H9 (cell line): ENCODE measurements around the gene DACT2. TPM values are rescaled to one million over a fixed set of nuclear protein-coding genes. Genes with fewer than 3 reads are reported as not detected.

Experiments used
- DNase-seq: peaks from one replicate; pipeline ENCODE4 v3.0.0-alpha.2; 2017
- H2AFZ ChIP-seq: one replicate; pipeline ENCODE4 v1.6.1; 2013; ENCODE audit warnings: mild to moderate bottlenecking, low read length, control low read depth, moderate library complexity
- H2AK5ac ChIP-seq: 2 replicates; pipeline ENCODE4 v1.6.1; 2013; ENCODE audit warnings: low read length, control low read depth, mixed read lengths; ENCODE audit not compliant: insufficient read length
- H2BK120ac ChIP-seq: one replicate; pipeline ENCODE4 v1.6.1; 2013; ENCODE audit warnings: low read depth, mild to moderate bottlenecking, low read length, control low read depth, inconsistent platforms; ENCODE audit not compliant: poor library complexity, severe bottlenecking
- H2BK12ac ChIP-seq: 2 replicates; pipeline ENCODE4 v1.6.1; 2013; ENCODE audit warnings: low read length, control low read depth, mixed read lengths, low read depth; ENCODE audit not compliant: insufficient read length
- H2BK15ac ChIP-seq: 2 replicates; pipeline ENCODE4 v1.6.1; 2013; ENCODE audit warnings: low read depth, low read length, control low read depth
- H2BK20ac ChIP-seq: one replicate; pipeline ENCODE4 v1.6.1; 2013; ENCODE audit warnings: low read depth, mild to moderate bottlenecking, low read length, control low read depth, inconsistent platforms; ENCODE audit not compliant: poor library complexity, severe bottlenecking
- H2BK5ac ChIP-seq: 2 replicates; pipeline ENCODE4 v1.6.1; 2013; ENCODE audit warnings: low read length, control low read depth, mixed read lengths; ENCODE audit not compliant: insufficient read length
- H3K14ac ChIP-seq: 2 replicates; pipeline ENCODE4 v1.6.1; 2013; ENCODE audit warnings: low read length, control low read depth; ENCODE audit not compliant: insufficient read depth
- H3K18ac ChIP-seq: 2 replicates; pipeline ENCODE4 v1.6.1; 2013; ENCODE audit warnings: low read depth, mild to moderate bottlenecking, mixed read lengths, low read length, control low read depth; ENCODE audit not compliant: insufficient read length
- H3K23ac ChIP-seq: 2 replicates; pipeline ENCODE4 v1.6.1; 2013; ENCODE audit warnings: low read length, control low read depth, mixed read lengths, low read depth; ENCODE audit not compliant: insufficient read length
- H3K23me2 ChIP-seq: 2 replicates; pipeline ENCODE4 v1.6.1; 2013; ENCODE audit warnings: low read depth, mild to moderate bottlenecking, mixed read lengths, low read length, control low read depth; ENCODE audit not compliant: insufficient read length, poor library complexity, severe bottlenecking
- H3K27ac ChIP-seq: 2 replicates; pipeline ENCODE4 v1.5.1; 2013; ENCODE audit warnings: low read length, control low read depth, mixed read lengths, low read depth; ENCODE audit not compliant: insufficient read length
- H3K27me3 ChIP-seq: 2 replicates; pipeline ENCODE4 v1.6.1; 2013; ENCODE audit warnings: low read length, control low read depth, inconsistent platforms; ENCODE audit not compliant: insufficient read depth
- H3K4ac ChIP-seq: 2 replicates; pipeline ENCODE4 v1.6.1; 2013; ENCODE audit warnings: low read depth, mild to moderate bottlenecking, control low read depth, inconsistent platforms, low read length, moderate library complexity
- H3K4me1 ChIP-seq: 2 replicates; pipeline ENCODE4 v1.6.1; 2013; ENCODE audit warnings: low read length, control low read depth, inconsistent platforms; ENCODE audit not compliant: insufficient read depth
- H3K4me2 ChIP-seq: 2 replicates; pipeline ENCODE4 v1.6.1; 2013; ENCODE audit warnings: low read length, control low read depth, mixed read lengths; ENCODE audit not compliant: insufficient read length, insufficient read depth
- H3K56ac ChIP-seq: 2 replicates; pipeline ENCODE4 v1.6.1; 2013; ENCODE audit warnings: low read depth, mild to moderate bottlenecking, mixed read lengths, low read length, control low read depth; ENCODE audit not compliant: insufficient read length
- H3K79me1 ChIP-seq: 2 replicates; pipeline ENCODE4 v1.6.1; 2013; ENCODE audit warnings: low read depth, mild to moderate bottlenecking, moderate library complexity, low read length, control low read depth, inconsistent platforms; ENCODE audit not compliant: insufficient read depth, poor library complexity, severe bottlenecking
- H3K79me2 ChIP-seq: 2 replicates; pipeline ENCODE4 v1.6.1; 2013; ENCODE audit warnings: low read length, control low read depth, inconsistent platforms; ENCODE audit not compliant: insufficient read depth
- H3K9ac ChIP-seq: 2 replicates; pipeline ENCODE4 v1.6.1; 2013; ENCODE audit warnings: low read length, control low read depth, mixed read lengths; ENCODE audit not compliant: insufficient read length; ENCODE audit errors: extremely low read depth
- H3K9me3 ChIP-seq: one replicate; pipeline ENCODE4 v1.6.1; 2013; ENCODE audit warnings: low read depth, low read length, inconsistent platforms; ENCODE audit not compliant: control insufficient read depth
- H3T11ph ChIP-seq: one replicate; pipeline ENCODE4 v1.6.1; 2013; ENCODE audit warnings: mild to moderate bottlenecking, low read length, control low read depth, inconsistent platforms
- H4K20me1 ChIP-seq: one replicate; pipeline ENCODE4 v1.6.1; 2013; ENCODE audit not compliant: control insufficient read depth, insufficient read length, insufficient read depth
- H4K5ac ChIP-seq: 2 replicates; pipeline ENCODE4 v1.6.1; 2013; ENCODE audit warnings: low read depth, mild to moderate bottlenecking, mixed read lengths, low read length, control low read depth; ENCODE audit not compliant: insufficient read length
- H4K8ac ChIP-seq: replicated peaks from 2 replicates; pipeline ENCODE4 v1.6.1; 2013; ENCODE audit warnings: low read length, control low read depth, mixed read lengths, low read depth; ENCODE audit not compliant: insufficient read length
- H4K91ac ChIP-seq: 2 replicates; pipeline ENCODE4 v1.6.1; 2013; ENCODE audit warnings: low read depth, mild to moderate bottlenecking, moderate library complexity, mixed read lengths, low read length, control low read depth; ENCODE audit not compliant: insufficient read length
- H3K27ac Mint-ChIP-seq, 3 experiments: 2 replicates in 2 of 3; 3 replicates in 1 of 3; pipeline ENCODE4 v1.8.0; 2020 to 2021; ENCODE audit warnings: mixed read lengths in 3 of 3, mild to moderate bottlenecking in 1 of 3, moderate library complexity in 1 of 3
- H3K27me3 Mint-ChIP-seq: 2 replicates; pipeline ENCODE4 v1.8.0; 2021; ENCODE audit warnings: low read depth, mild to moderate bottlenecking, moderate library complexity, mixed read lengths
- H3K36me3 Mint-ChIP-seq, 3 experiments: 2 replicates in 2 of 3; 3 replicates in 1 of 3; pipeline ENCODE4 v1.8.0; 2020 to 2021; ENCODE audit warnings: low read depth in 3 of 3, mixed read lengths in 3 of 3; ENCODE audit not compliant: insufficient read depth in 1 of 3
- H3K4me1 Mint-ChIP-seq, 2 experiments: 2 replicates each; pipeline ENCODE4 v1.8.0; 2020; ENCODE audit warnings: mixed read lengths in 2 of 2
- H3K4me3 Mint-ChIP-seq, 2 experiments: 2 replicates in 1 of 2; 3 replicates in 1 of 2; pipeline ENCODE4 v1.8.0; 2020 to 2021; ENCODE audit warnings: mild to moderate bottlenecking in 2 of 2, mixed read lengths in 2 of 2, moderate library complexity in 1 of 2
- H3K9me3 Mint-ChIP-seq, 2 experiments: 2 replicates in 1 of 2; 3 replicates in 1 of 2; pipeline ENCODE4 v1.8.0; 2020; ENCODE audit warnings: mild to moderate bottlenecking in 2 of 2, mixed read lengths in 2 of 2, moderate library complexity in 1 of 2
- CTCF ChIP-seq: fragments of 200-600 bp; sonication (generic); conservative IDR thresholded peaks from 3 replicates; pipeline ENCODE4 v1.8.0; 2021; ENCODE audit warnings: antibody characterized with exemption, mild to moderate bottlenecking
- WGBS: extraction: QIAGEN DNeasy Blood & Tissue Kit; methylation state at CpG from one replicate; pipeline ENCODE4 v1.1.7; 2013; ENCODE audit warnings: missing lambda C conversion rate, low lambda C conversion rate, mixed read lengths; ENCODE audit not compliant: insufficient read length; ENCODE audit errors: extremely low coverage; 5-methylcytosine and 5-hydroxymethylcytosine counted together
- total RNA-seq: library from RNA; stranded (reverse); gene quantifications from 2 replicates; pipeline ENCODE4 v1.2.1, GENCODE V29; 2021

DACT2 gene
- total RNA-seq, 1 experiment from 2014 or later, result 1.8 TPM

- no peak overlapping the region for H4K5ac ChIP-seq
- Mint-ChIP-seq H3K4me1 (peaks cover 4 to 19% of the 10 kb centered on the region in 2 experiments), H3K27ac (no peak overlapping the region), H3K4me3 (no peak overlapping the region), H3K36me3 (peaks cover 0 to 27% (median 6%) of the 10 kb centered on the region in 3 experiments; a peak in 5 of 7 replicates), H3K9me3 (peaks cover 27 to 28% of the 10 kb centered on the region in 2 experiments), H3K27me3 (peaks cover 3% of the 10 kb centered on the region)
- no peak overlapping the region for H2BK15ac ChIP-seq
- H3K4me2 ChIP-seq, result no peak overlapping the region
- H2AFZ ChIP-seq, result no peak overlapping the region
- H3K27me3 ChIP-seq, result no peaks in the 10 kb centered on the region
- no peak overlapping the region for H3T11ph ChIP-seq
- no peak overlapping the region for H3K14ac ChIP-seq
- H3K9ac ChIP-seq, result no peak overlapping the region
- H2BK5ac ChIP-seq, result no peak overlapping the region
- no peaks in the 10 kb centered on the region for H3K79me1 ChIP-seq
- H3K9me3 ChIP-seq, result no peaks in the 10 kb centered on the region
- no peak overlapping the region for H3K18ac ChIP-seq
- H3K56ac ChIP-seq, result no peak overlapping the region
- H2BK12ac ChIP-seq, result no peak overlapping the region
- no CpG with 5 or more reads among the region's 31 CpGs for WGBS
- H2BK20ac ChIP-seq, result no peak overlapping the region
- no peaks in the 10 kb centered on the region for H3K23me2 ChIP-seq
- TF ChIP-seq CTCF, result no peak
- H3K4me1 ChIP-seq, result no peaks in the 10 kb centered on the region
- H3K23ac ChIP-seq, result no peak overlapping the region
- no peak for DNase-seq
- H2BK120ac ChIP-seq, result no peak overlapping the region
- H3K27ac ChIP-seq, result no peak overlapping the region
- no peak overlapping the region for H3K4ac ChIP-seq
- H2AK5ac ChIP-seq, result no peak overlapping the region
- H4K20me1 ChIP-seq, result no peaks in the 10 kb centered on the region
- no peaks in the 10 kb centered on the region for H3K79me2 ChIP-seq
- no peak overlapping the region for H4K91ac ChIP-seq
- no peak overlapping the region for H4K8ac ChIP-seq
Measured at GRCh38 chr6:168364793-168365421, 45.3 kb upstream of the DACT2 start.
